Vagina (tissue), 2 donors: ENCODE measurements around the gene AVEN. TPM values are rescaled to one million over a fixed set of nuclear protein-coding genes. Genes with fewer than 3 reads are reported as not detected.
"Not testable (repeated sequence)": the region's sequence is repeated elsewhere in the genome, so short reads cannot be mapped to it uniquely, and the experiment has no call there.

Experiments
- DNase-seq, 2 donors: peaks; one replicate each; pipeline ENCODE4 v3.0.0-alpha.2; 2017; ENCODE audit errors: extremely low spot score in 2 of 2
- H3K27ac ChIP-seq: fragments of 200-600 bp; sonication (generic); one replicate; pipeline ENCODE4 v1.5.1; 2019
- H3K27me3 ChIP-seq: fragments of 200-600 bp; sonication (generic); one replicate; pipeline ENCODE4 v1.5.1; 2019
- H3K36me3 ChIP-seq, 2 donors: fragments of 200-600 bp; sonication (generic); one replicate each; pipeline ENCODE4 v1.5.1; 2017 to 2019
- H3K4me1 ChIP-seq: fragments of 200-600 bp; sonication (generic); one replicate; pipeline ENCODE4 v1.5.1; 2019
- H3K4me3 ChIP-seq, 2 donors: fragments of 200-600 bp; sonication (generic); 1 replicate in 1 of 2; 2 replicates in 1 of 2; pipeline ENCODE4 v1.5.1; 2016 to 2019
- H3K9me3 ChIP-seq: fragments of 200-600 bp; sonication (generic); one replicate; pipeline ENCODE4 v1.5.1; 2019
- POLR2A ChIP-seq, 2 donors: fragments of 450-650 bp; IDR thresholded peaks; one replicate each; pipeline ENCODE4 v1.6.1; 2017; ENCODE audit warnings: antibody characterized with exemption in 2 of 2, mild to moderate bottlenecking in 2 of 2, moderate library complexity in 2 of 2
- POLR2AphosphoS5 ChIP-seq, 2 donors: sonication (generic); formaldehyde crosslinking; IDR thresholded peaks; one replicate each; pipeline ENCODE4 v1.9.0; 2017; ENCODE audit warnings: antibody characterized with exemption in 2 of 2, mild to moderate bottlenecking in 2 of 2, low read depth in 1 of 2; ENCODE audit not compliant: insufficient read depth in 1 of 2
- intact Hi-C: fragments of 100-400 bp; cut with DNase I; formaldehyde crosslinking; loops from one replicate; pipeline ENCODE4 v1.15.1; 2023
- total RNA-seq: library from RNA; depleted of rRNA; stranded (reverse); fragments of >200 nt; gene quantifications from one replicate; pipeline ENCODE4 v1.2.3, GENCODE V29; 2016
- TF ChIP-seq, protein P1 (sequence below), 3 experiments: fragments of 450-650 bp in 2 of 3; fragments of 200-600 bp in 1 of 3; sonication (generic) in 1 of 3; IDR thresholded peaks; one replicate each; pipeline ENCODE4 v1.5.1; 2017 to 2019; ENCODE audit warnings: antibody characterized with exemption in 3 of 3, mild to moderate bottlenecking in 2 of 3, moderate library complexity in 2 of 3

Gene AVEN
- total RNA-seq, 1 donor from 2014 or later = 7.4 TPM

DNA sequence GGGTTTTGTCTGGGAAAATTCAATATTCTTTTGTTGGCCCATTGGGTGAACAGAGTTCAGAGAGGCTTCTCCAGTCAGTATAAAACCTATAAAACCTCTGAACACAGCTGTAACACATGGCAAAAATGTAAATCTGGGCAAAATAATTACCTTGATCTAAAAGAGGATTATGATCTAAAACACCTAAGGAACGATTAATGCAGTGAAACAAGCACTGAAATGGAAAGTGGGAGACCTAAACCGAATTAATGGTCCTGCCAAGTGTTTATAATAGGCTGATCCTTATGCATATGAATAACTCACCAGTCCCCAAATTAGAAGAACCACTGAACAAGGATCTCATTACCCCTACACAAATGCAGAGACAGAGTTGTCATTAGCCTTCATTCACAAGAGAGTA, 32.6 kb downstream of the AVEN start:
- no peak for TF ChIP-seq POLR2A (IDR thresholded peaks at IDR 0.05)
- Histone ChIP-seq H3K4me3 (no peak overlapping the region), H3K36me3 (no peaks in the 10 kb centered on the region), H3K9me3 (no peaks in the 10 kb centered on the region), H3K4me1 (no peaks in the 10 kb centered on the region), H3K27me3 (no peaks in the 10 kb centered on the region), H3K27ac (no peak overlapping the region)
- intact Hi-C loops = no loop called here
- no peak for DNase-seq

DNA sequence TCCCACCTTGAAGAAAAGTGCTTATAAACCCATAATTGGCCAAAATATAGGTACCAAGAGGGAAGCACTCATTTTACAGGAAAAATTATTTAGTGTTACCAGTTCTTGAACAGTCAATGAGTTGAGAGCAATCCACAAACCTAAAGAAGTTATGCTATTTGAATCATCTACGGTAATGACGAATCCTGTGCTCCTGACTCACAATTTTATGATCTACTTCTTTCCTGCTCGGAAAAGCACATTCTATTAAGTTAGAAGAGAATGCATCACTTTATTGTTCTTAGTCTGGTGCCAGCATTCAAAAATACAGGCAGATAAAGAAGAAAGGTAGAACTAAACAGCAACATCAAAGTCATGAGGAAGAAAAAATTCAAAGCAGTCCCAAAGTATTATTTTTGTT, 37.5 kb downstream of the AVEN start:
- TF ChIP-seq POLR2AphosphoS5 (IDR thresholded peaks at IDR 0.05; ENCODE audit: insufficient read depth in 1 of 2, low read depth in 1 of 2) = no peak
- TF ChIP-seq, protein P1, sequence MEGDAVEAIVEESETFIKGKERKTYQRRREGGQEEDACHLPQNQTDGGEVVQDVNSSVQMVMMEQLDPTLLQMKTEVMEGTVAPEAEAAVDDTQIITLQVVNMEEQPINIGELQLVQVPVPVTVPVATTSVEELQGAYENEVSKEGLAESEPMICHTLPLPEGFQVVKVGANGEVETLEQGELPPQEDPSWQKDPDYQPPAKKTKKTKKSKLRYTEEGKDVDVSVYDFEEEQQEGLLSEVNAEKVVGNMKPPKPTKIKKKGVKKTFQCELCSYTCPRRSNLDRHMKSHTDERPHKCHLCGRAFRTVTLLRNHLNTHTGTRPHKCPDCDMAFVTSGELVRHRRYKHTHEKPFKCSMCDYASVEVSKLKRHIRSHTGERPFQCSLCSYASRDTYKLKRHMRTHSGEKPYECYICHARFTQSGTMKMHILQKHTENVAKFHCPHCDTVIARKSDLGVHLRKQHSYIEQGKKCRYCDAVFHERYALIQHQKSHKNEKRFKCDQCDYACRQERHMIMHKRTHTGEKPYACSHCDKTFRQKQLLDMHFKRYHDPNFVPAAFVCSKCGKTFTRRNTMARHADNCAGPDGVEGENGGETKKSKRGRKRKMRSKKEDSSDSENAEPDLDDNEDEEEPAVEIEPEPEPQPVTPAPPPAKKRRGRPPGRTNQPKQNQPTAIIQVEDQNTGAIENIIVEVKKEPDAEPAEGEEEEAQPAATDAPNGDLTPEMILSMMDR (IDR thresholded peaks at IDR 0.05) = no peak
- TF ChIP-seq POLR2A (IDR thresholded peaks at IDR 0.05) = no peak
- no peak for DNase-seq
- Histone ChIP-seq H3K36me3 (no peaks in the 10 kb centered on the region), H3K27me3 (no peaks in the 10 kb centered on the region), H3K4me3 (no peak overlapping the region), H3K4me1 (no peaks in the 10 kb centered on the region), H3K27ac (no peak overlapping the region), H3K9me3 (no peaks in the 10 kb centered on the region)
- intact Hi-C loops = no loop called here

DNA sequence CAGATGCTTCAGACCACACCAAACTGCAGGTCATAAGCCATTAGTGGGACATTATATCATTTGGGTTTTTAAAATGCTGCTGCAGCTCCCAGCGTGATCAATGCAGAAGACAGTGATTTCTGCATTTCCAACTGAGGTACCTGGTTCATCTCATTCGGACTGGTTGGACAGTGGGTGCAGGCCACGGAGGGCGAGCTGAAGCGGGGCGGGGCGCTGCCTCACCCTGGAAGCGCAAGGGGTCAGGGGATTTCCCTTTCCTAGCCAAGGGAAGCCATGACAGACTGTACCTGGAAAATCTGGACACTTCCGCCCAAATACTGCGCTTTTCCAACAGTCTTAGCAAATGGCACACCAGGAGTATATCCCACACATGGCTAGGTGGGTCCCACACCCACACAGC, 43.3 kb downstream of the AVEN start:
- DNase-seq, H3K9me3 ChIP-seq, H3K36me3 ChIP-seq, H3K27ac ChIP-seq, H3K4me1 ChIP-seq, H3K27me3 ChIP-seq, H3K4me3 ChIP-seq, intact Hi-C loops: not testable (repeated sequence)

DNA sequence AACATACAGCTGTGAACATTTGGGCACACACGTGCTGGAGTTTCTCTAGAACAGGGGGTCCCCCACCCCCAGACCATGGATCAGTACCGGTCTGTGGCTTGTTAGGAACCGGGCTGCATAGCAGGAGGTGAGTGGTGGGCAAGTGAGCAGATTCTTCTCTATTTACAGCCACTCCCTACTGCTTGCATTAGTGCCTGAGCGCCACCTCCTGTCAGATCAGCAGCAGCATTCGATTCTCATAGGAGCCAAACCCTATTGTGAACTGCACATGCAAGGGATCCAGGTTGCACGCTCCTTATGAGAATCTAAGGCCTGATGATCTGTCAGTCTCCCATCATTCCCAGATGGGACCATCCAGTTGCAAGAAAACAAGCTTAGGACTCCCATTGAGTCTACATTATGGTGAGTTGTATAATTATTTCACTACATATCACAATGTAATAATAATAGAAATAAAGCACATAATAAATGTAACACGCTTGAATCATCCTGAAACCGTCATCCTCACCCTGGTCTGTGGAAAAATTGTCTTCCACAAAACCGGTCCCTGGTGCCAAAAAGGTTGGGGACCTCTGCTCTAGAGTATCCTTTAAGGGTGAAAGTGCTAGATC, 44.9 kb downstream of the AVEN start:
- Histone ChIP-seq H3K4me3 (no peak overlapping the region), H3K4me1 (no peaks in the 10 kb centered on the region), H3K9me3 (no peaks in the 10 kb centered on the region), H3K27ac (no peak overlapping the region), H3K27me3 (no peaks in the 10 kb centered on the region), H3K36me3 (no peaks in the 10 kb centered on the region)
- DNase-seq = no peak
- intact Hi-C loops = no loop called here
- TF ChIP-seq POLR2AphosphoS5 (IDR thresholded peaks at IDR 0.05; ENCODE audit: insufficient read depth in 1 of 2, low read depth in 1 of 2) = no peak
- TF ChIP-seq POLR2A (IDR thresholded peaks at IDR 0.05) = no peak
- TF ChIP-seq, protein P1 (IDR thresholded peaks at IDR 0.05) = no peak

DNA sequence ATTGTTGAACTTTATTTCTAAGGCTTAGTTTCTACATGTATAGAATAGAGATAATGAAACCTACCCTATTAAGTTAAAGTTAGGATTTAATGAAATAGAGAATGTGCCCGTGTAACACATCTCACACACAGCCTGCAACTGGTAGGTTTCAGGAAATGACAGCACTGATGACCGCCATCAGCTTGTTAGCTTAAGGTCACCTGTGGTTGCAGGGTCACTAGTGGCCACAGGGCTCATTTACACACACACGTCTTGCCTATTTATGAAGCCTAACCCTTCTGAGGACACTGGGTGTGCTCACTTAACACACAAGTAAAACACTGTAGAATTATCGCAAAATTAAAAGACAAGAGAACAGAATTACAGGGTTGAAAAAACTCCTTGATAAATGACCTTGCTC, 50.6 kb downstream of the AVEN start:
- Histone ChIP-seq H3K27me3 (no peaks in the 10 kb centered on the region), H3K9me3 (no peaks in the 10 kb centered on the region), H3K4me3 (no peak overlapping the region), H3K27ac (no peak overlapping the region), H3K4me1 (no peaks in the 10 kb centered on the region), H3K36me3 (no peaks in the 10 kb centered on the region)
- no peak for TF ChIP-seq POLR2AphosphoS5 (IDR thresholded peaks at IDR 0.05; ENCODE audit: insufficient read depth in 1 of 2, low read depth in 1 of 2)
- TF ChIP-seq, protein P1 (IDR thresholded peaks at IDR 0.05) = no peak
- no peak for TF ChIP-seq POLR2A (IDR thresholded peaks at IDR 0.05)
- intact Hi-C loops = no loop called here
- no peak for DNase-seq

DNA sequence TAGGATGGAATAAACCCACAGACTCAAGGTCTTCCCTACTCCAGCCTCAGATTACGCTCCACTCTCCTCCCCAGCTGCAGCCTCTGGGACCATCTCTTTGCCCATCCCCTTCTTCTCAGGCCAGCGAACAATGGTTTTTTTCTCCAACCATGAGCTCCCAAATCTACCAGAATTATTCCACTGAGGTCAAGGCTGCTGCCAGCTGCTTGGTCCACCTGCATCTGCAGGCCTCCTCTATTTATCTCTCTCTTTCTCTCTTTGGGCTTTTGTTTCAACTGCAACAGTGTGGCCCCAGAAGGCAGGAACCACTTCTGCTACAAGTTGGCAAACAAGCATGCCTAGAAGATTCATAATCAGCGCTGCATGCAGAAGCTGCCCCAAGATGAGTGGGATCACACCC, 51.6 kb downstream of the AVEN start:
- intact Hi-C loops = no loop called here
- TF ChIP-seq, protein P1 (IDR thresholded peaks at IDR 0.05) = no peak
- TF ChIP-seq POLR2A (IDR thresholded peaks at IDR 0.05) = no peak
- TF ChIP-seq POLR2AphosphoS5 (IDR thresholded peaks at IDR 0.05; ENCODE audit: insufficient read depth in 1 of 2, low read depth in 1 of 2) = no peak
- no peaks in the 10 kb centered on the region for H3K4me1 ChIP-seq

More for the DNA sequence above, 51.6 kb downstream of the AVEN start:
- H3K27ac ChIP-seq = no peak overlapping the region
- no peak for DNase-seq
- no peaks in the 10 kb centered on the region for H3K36me3 ChIP-seq
- no peaks in the 10 kb centered on the region for H3K9me3 ChIP-seq
- no peak overlapping the region for H3K4me3 ChIP-seq
- no peaks in the 10 kb centered on the region for H3K27me3 ChIP-seq
